Transverse colon (tissue), 4 donors: Measurements from ENCODE around the gene PPP1CC.

Experiments
- EP300 ChIP-seq: sonication (generic); formaldehyde crosslinking; IDR thresholded peaks from one replicate; pipeline ENCODE4 v1.6.1; 2017; ENCODE audit warnings: antibody characterized with exemption, low read depth
- POLR2A ChIP-seq: fragments of 450-650 bp; IDR thresholded peaks from one replicate; pipeline ENCODE4 v1.6.1; 2016; ENCODE audit warnings: antibody characterized with exemption, mild to moderate bottlenecking, moderate library complexity
- POLR2AphosphoS5 ChIP-seq, 3 donors: sonication (generic); formaldehyde crosslinking; IDR thresholded peaks; one replicate each; pipeline ENCODE4 v1.6.1; 2016; ENCODE audit warnings: antibody characterized with exemption in 3 of 3
- TF ChIP-seq, protein P1 (sequence below), 5 experiments: fragments of 200-600 bp in 3 of 5; fragments of 450-650 bp in 2 of 5; sonication (generic) in 3 of 5; IDR thresholded peaks; 1 replicate in 2 of 5; 2 replicates in 3 of 5; pipeline ENCODE4 v1.5.1; 2016 to 2017; ENCODE audit warnings: antibody characterized with exemption in 5 of 5, inconsistent platforms in 3 of 5, mild to moderate bottlenecking in 2 of 5, moderate library complexity in 1 of 5

- TF ChIP-seq, protein P1, sequence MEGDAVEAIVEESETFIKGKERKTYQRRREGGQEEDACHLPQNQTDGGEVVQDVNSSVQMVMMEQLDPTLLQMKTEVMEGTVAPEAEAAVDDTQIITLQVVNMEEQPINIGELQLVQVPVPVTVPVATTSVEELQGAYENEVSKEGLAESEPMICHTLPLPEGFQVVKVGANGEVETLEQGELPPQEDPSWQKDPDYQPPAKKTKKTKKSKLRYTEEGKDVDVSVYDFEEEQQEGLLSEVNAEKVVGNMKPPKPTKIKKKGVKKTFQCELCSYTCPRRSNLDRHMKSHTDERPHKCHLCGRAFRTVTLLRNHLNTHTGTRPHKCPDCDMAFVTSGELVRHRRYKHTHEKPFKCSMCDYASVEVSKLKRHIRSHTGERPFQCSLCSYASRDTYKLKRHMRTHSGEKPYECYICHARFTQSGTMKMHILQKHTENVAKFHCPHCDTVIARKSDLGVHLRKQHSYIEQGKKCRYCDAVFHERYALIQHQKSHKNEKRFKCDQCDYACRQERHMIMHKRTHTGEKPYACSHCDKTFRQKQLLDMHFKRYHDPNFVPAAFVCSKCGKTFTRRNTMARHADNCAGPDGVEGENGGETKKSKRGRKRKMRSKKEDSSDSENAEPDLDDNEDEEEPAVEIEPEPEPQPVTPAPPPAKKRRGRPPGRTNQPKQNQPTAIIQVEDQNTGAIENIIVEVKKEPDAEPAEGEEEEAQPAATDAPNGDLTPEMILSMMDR (IDR thresholded peaks at IDR 0.05), result no peak
- TF ChIP-seq POLR2AphosphoS5 (IDR thresholded peaks at IDR 0.05), result no peak
- TF ChIP-seq EP300, result no peak
- no peak for TF ChIP-seq POLR2A
Measured at GRCh38 chr12:110676171-110676570, 66.5 kb downstream of the PPP1CC start.
